ENCODE data around the gene TRAK1.

Gene TRAK1

GRCh38 chr3:42192334-42193200 is 101.4 kb downstream of the TRAK1 start:
- no peak for DNase-seq (ENCODE audit: low spot score)
- no peak overlapping the region for H3K4me3 ChIP-seq
- no peak overlapping the region for H3K27ac ChIP-seq
- TF ChIP-seq, protein P1, sequence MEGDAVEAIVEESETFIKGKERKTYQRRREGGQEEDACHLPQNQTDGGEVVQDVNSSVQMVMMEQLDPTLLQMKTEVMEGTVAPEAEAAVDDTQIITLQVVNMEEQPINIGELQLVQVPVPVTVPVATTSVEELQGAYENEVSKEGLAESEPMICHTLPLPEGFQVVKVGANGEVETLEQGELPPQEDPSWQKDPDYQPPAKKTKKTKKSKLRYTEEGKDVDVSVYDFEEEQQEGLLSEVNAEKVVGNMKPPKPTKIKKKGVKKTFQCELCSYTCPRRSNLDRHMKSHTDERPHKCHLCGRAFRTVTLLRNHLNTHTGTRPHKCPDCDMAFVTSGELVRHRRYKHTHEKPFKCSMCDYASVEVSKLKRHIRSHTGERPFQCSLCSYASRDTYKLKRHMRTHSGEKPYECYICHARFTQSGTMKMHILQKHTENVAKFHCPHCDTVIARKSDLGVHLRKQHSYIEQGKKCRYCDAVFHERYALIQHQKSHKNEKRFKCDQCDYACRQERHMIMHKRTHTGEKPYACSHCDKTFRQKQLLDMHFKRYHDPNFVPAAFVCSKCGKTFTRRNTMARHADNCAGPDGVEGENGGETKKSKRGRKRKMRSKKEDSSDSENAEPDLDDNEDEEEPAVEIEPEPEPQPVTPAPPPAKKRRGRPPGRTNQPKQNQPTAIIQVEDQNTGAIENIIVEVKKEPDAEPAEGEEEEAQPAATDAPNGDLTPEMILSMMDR (IDR thresholded peaks at IDR 0.05) = no peak

- H3K27ac ChIP-seq = no peak overlapping the region
- TF ChIP-seq, protein P1 (IDR thresholded peaks at IDR 0.05) = no peak
- no peak overlapping the region for H3K4me3 ChIP-seq
- DNase-seq (ENCODE audit: low spot score) = no peak
These were observed 103.9 kb downstream of the TRAK1 start for GRCh38 chr3:42194943-42195510.

DNA sequence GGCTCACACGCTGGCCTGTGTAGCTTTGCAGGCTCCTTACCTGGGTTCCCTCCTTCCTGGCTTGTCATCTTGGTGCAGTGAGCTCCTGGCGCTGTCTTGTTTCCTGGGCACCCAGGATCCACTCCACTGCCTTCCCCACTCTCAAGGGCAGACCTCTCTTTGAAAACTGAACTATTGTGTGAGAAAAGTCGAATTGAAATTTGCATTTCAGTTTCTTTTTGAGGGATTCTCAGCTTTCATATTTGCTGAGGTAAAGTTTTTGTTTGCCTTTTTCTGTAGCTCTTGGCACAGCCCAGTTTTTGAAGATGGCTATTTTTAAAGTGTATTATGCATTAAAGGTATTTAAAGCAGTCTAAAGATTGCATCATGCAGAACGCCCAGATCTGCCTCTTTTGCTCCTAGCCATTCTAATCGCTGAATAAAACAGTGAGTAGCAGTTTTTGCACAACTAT is 104.7 kb downstream of the TRAK1 start:
- H3K27ac ChIP-seq = no peak overlapping the region
- DNase-seq (ENCODE audit: low spot score) = no peak
- H3K4me3 ChIP-seq = no peak overlapping the region
- TF ChIP-seq, protein P1 (IDR thresholded peaks at IDR 0.05) = no peak

DNA sequence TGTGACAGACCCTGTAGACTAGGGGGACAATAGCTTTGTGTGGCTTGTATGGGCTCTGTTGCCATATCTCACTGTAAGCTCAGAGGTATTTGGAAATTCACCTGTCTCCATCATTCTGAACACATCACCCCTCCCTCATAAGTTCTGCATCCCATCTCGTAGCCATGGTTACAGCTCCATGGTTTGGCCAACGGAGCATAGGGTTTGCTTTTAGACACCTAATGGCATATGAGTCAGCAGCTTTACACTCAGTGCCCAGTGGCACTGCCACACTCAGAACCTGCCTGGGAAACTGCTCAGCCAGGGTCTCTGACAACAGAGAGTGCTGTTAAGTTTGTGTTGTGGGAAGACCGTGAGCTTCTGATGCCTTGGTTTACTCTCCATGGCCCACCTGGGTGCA is 107.6 kb downstream of the TRAK1 start:
- H3K4me3 ChIP-seq = no peak overlapping the region

DNA sequence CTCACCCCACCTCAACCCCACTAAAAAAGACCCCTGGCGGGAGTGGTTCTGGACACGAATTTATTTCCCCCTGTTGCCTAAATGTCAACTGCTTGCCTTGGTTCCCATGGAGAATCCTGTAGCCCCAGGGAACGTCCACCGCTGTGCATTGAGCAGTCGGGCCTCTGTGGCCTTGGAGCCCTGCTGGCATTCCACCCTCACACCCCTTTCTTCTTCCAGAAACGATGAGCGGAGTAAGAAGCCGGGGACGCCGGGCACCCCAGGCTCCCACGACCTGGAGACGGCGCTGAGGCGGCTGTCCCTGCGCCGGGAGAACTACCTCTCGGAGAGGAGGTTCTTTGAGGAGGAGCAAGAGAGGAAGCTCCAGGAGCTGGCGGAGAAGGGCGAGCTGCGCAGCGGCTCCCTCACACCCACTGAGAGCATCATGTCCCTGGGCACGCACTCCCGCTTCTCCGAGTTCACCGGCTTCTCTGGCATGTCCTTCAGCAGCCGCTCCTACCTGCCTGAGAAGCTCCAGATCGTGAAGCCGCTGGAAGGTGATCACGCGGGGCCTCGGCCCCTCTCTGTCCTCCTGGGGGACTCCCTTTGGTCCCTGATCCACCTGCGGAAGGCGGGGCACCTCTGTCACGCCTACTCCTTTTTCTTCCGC is 111.2 kb downstream of the TRAK1 start:
- TF ChIP-seq, protein P1 (IDR thresholded peaks at IDR 0.05) = no peak
- Histone ChIP-seq H3K27ac (no peak overlapping the region), H3K4me3 (no peak overlapping the region)
- no peak for DNase-seq (ENCODE audit: low spot score)

More for the DNA sequence above, 107.6 kb downstream of the TRAK1 start:
- TF ChIP-seq, protein P1 (IDR thresholded peaks at IDR 0.05) = no peak
- no peak for DNase-seq (ENCODE audit: low spot score)
- H3K27ac ChIP-seq = no peak overlapping the region

DNA sequence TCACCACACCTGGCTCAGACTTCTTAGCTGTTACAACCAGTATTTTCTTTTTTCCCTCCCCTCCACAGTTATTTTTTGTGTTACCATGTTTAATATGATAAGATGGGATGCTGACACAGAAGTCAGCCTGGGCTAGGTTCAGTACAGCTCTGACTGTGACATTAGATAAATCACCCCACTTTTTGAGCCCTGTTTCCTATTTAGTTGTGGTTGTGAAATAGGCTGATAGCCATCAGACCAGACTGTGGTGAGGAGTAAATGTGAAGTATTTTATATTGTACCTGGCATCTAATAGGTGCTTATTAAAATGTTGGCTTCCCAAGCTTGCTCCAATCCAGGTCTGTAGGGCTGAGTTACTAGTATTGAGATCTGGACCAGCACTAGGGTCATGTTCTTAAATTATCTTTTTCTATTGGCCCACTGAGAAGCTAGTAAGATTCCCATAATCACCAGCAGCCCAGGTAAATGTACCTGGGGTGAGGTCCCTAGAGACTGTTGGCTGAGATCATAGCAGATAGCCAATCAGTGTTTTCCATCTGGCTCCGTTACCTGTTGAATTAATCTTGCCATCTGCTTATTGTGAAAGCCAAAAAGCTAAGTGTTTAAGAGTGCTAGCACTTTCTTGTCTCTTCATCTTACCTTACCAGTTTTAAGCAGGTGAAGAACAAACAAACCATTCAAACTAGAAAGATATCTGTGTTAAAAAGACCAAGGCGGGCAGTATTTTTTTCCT is 113.9 kb downstream of the TRAK1 start:
- TF ChIP-seq, protein P1 (IDR thresholded peaks at IDR 0.05) = no peak
- Histone ChIP-seq H3K4me3 (no peak overlapping the region), H3K27ac (no peak overlapping the region)
- no peak for DNase-seq (ENCODE audit: low spot score)

All from coronary artery (tissue), 2 donors.